Mesodermal cell (in vitro differentiated cells): ENCODE results near the gene ECM1.

Experiments
- H3K27ac ChIP-seq: 2 replicates; pipeline ENCODE4 v1.7.0; 2013; ENCODE audit warnings: mild to moderate bottlenecking, low read depth, low read length, moderate library complexity; ENCODE audit not compliant: severe bottlenecking
- H3K36me3 ChIP-seq: 2 replicates; pipeline ENCODE4 v1.7.1; 2013; ENCODE audit warnings: mild to moderate bottlenecking, low read length, moderate library complexity; ENCODE audit not compliant: control insufficient read depth, insufficient read depth
- H3K4me1 ChIP-seq: one replicate; pipeline ENCODE4 v1.7.1; 2013; ENCODE audit warnings: mild to moderate bottlenecking, low read length; ENCODE audit not compliant: insufficient read depth, control insufficient read depth, poor library complexity, severe bottlenecking
- H3K4me3 ChIP-seq: 2 replicates; pipeline ENCODE4 v1.7.0; 2013; ENCODE audit warnings: low read length, control low read depth, mild to moderate bottlenecking; ENCODE audit not compliant: insufficient read depth, poor library complexity, severe bottlenecking; ENCODE audit errors: extremely low read depth
- H3K9me3 ChIP-seq: 2 replicates; pipeline ENCODE4 v1.7.1; 2013; ENCODE audit warnings: mild to moderate bottlenecking, low read length, moderate library complexity; ENCODE audit not compliant: control insufficient read depth
- WGBS, 2 experiments: methylation state at CpG; one replicate each; pipeline ENCODE4 v1.1.5; 2013; ENCODE audit warnings: missing lambda C conversion rate in 2 of 2; ENCODE audit not compliant: insufficient coverage in 2 of 2; 5-methylcytosine and 5-hydroxymethylcytosine counted together

The ECM1 gene

DNA sequence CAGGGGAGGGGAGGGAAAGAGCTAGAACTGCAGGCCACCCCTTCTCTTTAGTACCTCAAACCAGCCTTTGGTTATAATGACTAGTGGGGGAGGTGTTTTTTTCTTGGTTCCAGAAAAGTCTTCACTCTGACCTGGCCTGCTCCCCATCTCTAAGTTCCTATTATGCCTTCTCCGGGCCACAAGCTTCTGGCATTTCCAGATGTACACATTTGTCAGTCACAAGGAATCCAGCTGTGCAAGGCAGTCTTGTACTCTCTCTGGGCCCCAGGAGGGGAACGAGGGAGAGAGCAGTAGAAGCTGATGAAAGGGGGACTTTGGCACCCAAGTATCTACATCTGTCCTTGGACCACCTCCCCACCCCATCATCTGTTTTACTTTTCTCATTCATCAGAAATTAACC is 4.9 kb downstream of the ECM1 start:
- Histone ChIP-seq H3K36me3 (peaks cover 41% of the 10 kb centered on the region), H3K4me3 (no peak overlapping the region), H3K4me1 (peaks cover 21% of the 10 kb centered on the region), H3K27ac (no peak overlapping the region), H3K9me3 (no peaks in the 10 kb centered on the region)
- 100% methylated on average over 1 of the region's 2 CpGs; no CpG with 5 or more reads in 1 of the 2 experiments for WGBS, 2 experiments

DNA sequence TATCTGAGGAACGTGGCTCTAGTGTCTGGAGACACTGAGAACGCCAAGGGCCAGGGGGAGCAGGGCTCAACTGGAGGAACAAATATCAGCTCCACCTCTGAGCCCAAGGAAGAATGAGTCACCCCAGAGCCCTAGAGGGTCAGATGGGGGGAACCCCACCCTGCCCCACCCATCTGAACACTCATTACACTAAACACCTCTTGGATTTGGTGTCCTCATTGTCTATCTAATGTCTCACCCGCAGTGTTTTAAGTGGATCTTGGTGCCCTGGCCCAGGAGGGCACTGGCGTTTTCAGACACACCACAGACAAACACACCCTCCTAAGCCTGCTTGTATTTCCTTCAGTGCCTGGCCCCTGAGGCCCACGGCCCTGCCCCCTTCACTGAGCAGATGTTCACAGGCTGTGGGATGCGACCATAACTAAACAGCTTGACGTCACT is 5.5 kb downstream of the ECM1 start:
- H3K9me3 ChIP-seq, result no peaks in the 10 kb centered on the region
- H3K27ac ChIP-seq, result no peak overlapping the region
- WGBS, 2 experiments, result 98% methylated on average over 6 to 7 of the region's 7 CpGs
- no peak overlapping the region for H3K4me3 ChIP-seq
- H3K36me3 ChIP-seq, result peaks cover 41% of the 10 kb centered on the region
- H3K4me1 ChIP-seq, result peaks cover 16% of the 10 kb centered on the region

DNA sequence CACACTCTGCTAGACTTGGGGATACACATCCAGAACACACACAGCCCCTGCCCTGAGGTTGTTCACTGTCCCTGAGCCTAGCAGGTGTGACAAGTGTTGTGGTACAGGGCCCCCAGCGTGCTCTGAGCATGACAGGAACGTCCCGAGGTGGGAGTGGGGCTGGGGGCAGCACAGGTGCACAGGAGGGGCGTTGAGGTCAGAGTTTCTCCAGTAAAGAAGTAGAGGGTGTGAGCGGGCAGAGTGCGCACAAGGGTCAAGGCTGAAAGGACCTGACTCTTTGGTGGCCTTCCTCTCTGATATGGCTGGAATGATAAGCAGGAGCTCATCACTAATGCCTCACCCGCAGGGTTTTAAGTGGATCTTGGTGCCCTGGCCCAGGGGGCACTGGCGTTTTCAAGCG is 6.4 kb downstream of the ECM1 start:
- WGBS, 2 experiments, result 95% methylated on average over 9 of the region's 9 CpGs
- peaks cover 8% of the 10 kb centered on the region for H3K4me1 ChIP-seq
- H3K4me3 ChIP-seq, result no peak overlapping the region
- H3K27ac ChIP-seq, result no peak overlapping the region
- H3K36me3 ChIP-seq, result peaks cover 41% of the 10 kb centered on the region
- H3K9me3 ChIP-seq, result no peaks in the 10 kb centered on the region

DNA sequence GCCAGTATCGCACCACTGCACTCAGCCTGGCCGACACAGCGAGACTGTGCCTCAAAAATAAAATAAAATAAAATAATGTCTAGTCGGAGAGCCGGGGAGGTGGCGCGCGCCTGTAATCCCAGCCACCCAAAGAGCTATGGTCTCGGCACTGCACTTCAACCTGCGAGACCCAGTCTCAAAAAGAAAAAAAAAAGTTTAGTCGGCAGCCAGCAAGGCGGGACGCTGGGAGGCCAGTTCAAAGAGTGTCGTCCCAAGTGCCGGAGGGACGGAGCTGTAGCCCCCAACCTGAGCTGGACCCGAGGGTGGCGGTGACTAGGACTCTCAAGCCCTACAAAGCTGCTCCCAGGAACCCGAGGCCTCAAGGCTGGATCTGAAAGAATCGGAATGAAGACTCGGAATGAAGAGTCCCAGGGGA is 7.0 kb downstream of the ECM1 start:
- Histone ChIP-seq H3K36me3 (peaks cover 36% of the 10 kb centered on the region), H3K27ac (peak overlapping the region; percentile 74), H3K9me3 (no peaks in the 10 kb centered on the region), H3K4me1 (peaks cover 8% of the 10 kb centered on the region), H3K4me3 (peak overlapping the region; percentile 42)
- 30 to 33% methylated on average over 18 of the region's 21 CpGs for WGBS, 2 experiments

DNA sequence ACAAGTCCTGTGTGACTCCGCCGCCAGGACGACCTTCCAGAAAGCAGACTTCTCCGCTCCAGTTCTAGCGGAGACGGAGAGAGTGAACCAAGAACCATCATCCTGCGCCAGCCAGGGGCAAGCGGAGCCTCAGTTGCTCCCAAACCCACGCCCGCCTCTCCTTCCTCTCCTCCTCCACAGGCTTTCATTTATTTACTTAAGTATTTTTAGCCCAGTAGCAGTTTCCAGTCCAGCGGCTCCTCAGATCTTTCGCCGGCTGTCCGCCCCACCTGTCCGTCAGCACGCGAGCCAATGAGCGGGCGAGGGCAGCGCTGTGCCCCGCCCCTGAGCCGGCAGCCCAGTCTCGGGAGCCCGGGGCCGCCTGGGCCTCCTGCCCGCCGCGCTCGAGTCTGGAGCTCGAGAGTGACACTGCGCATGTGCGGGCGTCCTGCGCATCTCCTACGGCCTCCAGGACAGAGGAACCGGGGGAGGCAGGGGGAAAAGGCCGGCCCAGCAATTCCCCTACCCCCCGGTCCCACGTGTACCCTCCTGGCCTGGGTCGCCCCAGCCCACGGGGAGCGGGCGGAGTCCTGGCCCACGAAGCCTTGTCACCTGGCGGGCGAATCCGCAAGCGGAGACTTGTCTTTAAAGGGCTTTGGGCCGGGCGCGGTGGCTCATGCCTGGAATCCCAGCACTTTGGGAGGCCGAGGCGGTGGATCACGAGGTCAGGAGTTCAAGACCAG is 7.6 kb downstream of the ECM1 start, which contains the start of gene FALEC:
Gene FALEC, plus strand, starts transcription at position 425 of the 722 bp plus-strand sequence.
- WGBS, 2 experiments, result 4% methylated on average over 47 to 50 of the region's 54 CpGs
- Histone ChIP-seq H3K9me3 (no peaks in the 10 kb centered on the region), H3K27ac (peak within 1 kb of the TSS; percentile 74), H3K4me1 (peaks cover 8% of the 10 kb centered on the region), H3K36me3 (peaks cover 34% of the 10 kb centered on the region), H3K4me3 (peak within 1 kb of the TSS; percentile 42)

DNA sequence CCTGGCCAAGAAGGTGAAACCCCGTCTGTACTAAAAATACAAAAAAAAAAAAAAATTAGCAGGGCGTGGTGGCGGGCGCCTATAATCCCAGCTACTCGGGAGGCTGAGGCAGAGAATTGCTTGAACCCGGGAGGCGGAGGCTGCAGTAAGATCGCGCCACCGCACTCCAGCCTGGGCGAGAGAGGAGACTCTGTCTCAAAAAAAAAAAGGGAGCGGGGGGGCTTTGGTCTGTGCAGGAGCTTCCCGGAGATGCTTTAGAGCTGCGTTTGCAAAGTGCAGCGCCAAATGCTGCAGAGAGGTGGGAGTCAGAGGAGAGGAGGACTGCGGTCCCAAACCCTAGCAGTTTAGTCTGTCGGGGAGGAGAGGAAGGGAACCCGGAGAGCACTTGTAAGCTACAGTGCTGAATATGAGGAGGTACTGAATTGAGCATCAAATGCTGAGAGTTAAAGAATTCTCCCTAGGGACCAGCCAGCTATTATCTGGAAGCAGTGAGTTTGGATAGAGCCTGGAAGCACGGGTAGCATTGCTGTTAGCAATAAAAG is 8.2 kb downstream of the ECM1 start:
- peak overlapping the region; percentile 42 for H3K4me3 ChIP-seq
- 51 to 54% methylated on average over 14 to 15 of the region's 19 CpGs for WGBS, 2 experiments

DNA sequence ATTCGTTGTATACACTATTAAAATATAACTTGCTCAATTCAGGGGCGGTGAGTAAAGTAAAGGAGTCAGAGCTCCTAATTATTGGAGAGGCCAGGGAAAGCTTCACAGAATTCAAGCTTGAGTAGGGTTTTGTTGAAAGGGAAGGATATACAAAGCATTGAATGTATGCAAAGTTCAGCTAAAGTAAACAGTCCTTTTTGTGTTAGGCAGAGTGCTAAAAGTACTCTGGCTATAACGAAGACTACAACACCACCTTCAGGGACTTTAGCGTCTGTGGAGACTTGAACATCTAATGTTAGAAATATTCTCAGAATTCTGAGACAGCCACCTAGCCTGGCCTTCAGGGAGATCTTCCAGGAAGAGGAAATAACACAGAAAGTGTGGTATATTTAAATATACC is 8.7 kb downstream of the ECM1 start:
- peaks cover 25% of the 10 kb centered on the region for H3K36me3 ChIP-seq
- H3K4me3 ChIP-seq, result no peak overlapping the region
- H3K27ac ChIP-seq, result no peak overlapping the region
- no peaks in the 10 kb centered on the region for H3K9me3 ChIP-seq
- 89% methylated on average over 1 of the region's 4 CpGs; no CpG with 5 or more reads in 1 of the 2 experiments for WGBS, 2 experiments
- peaks cover 8% of the 10 kb centered on the region for H3K4me1 ChIP-seq

More for the DNA sequence above, 8.2 kb downstream of the ECM1 start:
- Histone ChIP-seq H3K9me3 (no peaks in the 10 kb centered on the region), H3K36me3 (peaks cover 29% of the 10 kb centered on the region), H3K4me1 (peaks cover 8% of the 10 kb centered on the region), H3K27ac (peak overlapping the region; percentile 45)

DNA sequence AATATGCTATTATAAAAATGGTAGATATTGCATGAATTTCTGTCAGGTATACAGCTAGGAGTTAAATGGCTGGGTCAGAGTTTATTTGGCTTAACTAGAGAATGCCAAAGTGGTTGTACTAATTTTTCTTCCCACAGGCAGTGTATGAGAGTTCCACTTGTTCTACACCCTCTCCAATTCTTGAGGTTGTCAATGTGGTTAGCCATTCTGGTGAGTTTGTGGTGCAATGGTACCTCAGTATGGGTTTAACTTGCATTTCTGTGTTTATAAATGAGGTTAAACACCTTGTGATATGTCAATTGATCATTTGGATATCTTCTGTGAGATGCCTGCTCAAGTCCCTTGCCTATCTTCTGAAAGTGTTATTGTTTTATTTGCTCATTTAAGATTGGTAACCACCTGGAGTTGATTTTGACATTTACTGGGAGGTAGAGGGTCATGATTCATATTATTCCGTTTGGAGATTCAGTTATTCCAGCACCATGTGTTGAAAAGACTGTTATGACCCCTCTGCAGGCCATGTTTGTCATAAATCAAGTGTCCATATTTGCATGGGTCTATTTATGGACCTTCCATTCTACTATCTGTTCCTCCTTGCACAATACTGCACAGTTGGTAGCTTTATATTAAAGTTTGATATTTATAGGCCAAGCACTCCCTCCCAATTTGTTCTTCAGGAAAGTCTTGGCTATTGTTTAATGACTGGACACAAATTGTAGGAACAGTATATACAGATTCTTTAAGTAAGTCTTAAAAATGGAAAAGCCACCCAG is 13.5 kb downstream of the ECM1 start:
- Histone ChIP-seq H3K36me3 (no peaks in the 10 kb centered on the region), H3K27ac (no peak overlapping the region), H3K9me3 (no peaks in the 10 kb centered on the region), H3K4me3 (no peak overlapping the region), H3K4me1 (peaks cover 3% of the 10 kb centered on the region)
- 80 to 100% methylated on average over 1 of the region's 1 CpG for WGBS, 2 experiments

DNA sequence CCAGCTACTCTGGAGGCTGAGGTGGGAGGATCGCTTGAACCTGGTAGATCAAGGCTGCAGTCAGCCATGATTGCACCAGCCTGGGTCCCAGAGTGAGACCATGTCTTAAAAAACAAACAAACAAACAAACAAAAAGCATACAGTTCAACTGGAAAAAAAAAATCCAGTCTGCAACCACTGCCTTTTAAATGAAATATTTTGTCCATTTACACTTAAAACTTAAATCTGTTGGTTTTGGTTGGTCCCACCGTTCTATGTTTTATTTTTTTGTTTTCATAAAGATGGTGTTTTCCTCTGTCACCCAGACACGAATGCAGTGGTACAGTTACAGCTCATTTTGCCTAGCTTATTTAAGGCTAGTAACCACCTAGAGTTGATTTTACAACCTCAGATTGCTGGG is 17.4 kb downstream of the ECM1 start:
- H3K9me3 ChIP-seq, result no peaks in the 10 kb centered on the region
- no peak overlapping the region for H3K4me3 ChIP-seq
- H3K36me3 ChIP-seq, result no peaks in the 10 kb centered on the region
- peaks cover 9% of the 10 kb centered on the region for H3K4me1 ChIP-seq
- H3K27ac ChIP-seq, result no peak overlapping the region
- 82 to 90% methylated on average over 2 of the region's 3 CpGs for WGBS, 2 experiments

DNA sequence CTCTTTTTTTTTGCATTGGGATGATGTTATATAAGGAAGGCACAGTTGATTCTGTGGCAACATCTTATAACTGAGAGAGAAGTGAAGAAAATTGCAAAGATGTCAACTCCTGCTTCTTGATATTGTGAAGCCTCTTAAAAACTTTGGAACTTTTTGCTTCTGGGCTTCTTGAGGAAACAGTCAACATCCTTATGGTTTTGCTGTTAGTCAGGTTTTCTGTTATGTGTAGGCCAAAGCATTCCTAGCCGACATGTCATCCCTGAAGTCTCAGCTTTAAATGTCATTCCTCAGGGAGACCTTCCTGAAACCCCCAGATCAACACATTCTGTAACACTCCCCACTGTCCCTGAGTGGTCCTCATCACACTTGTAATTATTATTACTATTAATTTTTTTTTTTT is 20.3 kb downstream of the ECM1 start:
- peaks cover 16% of the 10 kb centered on the region for H3K4me1 ChIP-seq
- no peak overlapping the region for H3K4me3 ChIP-seq
- H3K9me3 ChIP-seq, result no peaks in the 10 kb centered on the region
- no CpG with 5 or more reads among the region's 1 CpG for WGBS, 2 experiments
- H3K27ac ChIP-seq, result peak overlapping the region; percentile 29
- H3K36me3 ChIP-seq, result no peaks in the 10 kb centered on the region
